ENCODE data around the gene TGM6. TPM values are rescaled to one million over a fixed set of nuclear protein-coding genes. Genes with fewer than 3 reads are reported as not detected.
A peak's percentile ranks its signal among the peaks of the same experiment; 100 is the strongest.

The TGM6 gene
- total RNA-seq, 1 experiment from 2014 or later = not detected

DNA sequence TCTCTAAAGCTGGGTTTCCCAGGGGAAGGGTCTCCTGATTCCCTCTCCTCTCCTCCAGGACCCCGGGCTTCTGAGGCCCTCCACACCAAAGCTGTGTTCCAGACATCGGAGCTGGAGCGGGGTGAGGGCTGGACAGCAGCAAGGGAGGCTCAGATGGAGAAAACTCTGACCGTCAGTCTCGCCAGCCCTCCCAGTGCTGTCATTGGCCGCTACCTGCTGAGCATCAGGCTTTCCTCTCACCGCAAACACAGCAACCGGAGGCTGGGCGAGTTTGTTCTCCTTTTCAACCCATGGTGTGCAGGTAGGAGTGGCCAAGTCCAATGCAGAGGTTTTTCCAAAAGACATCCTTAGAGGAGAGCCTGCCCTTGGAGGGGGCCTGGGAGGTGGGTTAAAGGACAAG, 14.4 kb downstream of the TGM6 start:
- Histone ChIP-seq H3K27ac (ENCODE audit: low read length) (no peak overlapping the region), H3K36me3 (ENCODE audit: insufficient read depth, low read length) (no peaks in the 10 kb centered on the region), H3K4me3 (ENCODE audit: low read length) (no peak overlapping the region), H3K79me2 (ENCODE audit: low read length) (no peaks in the 10 kb centered on the region), H3K9me3 (ENCODE audit: low read length) (no peaks in the 10 kb centered on the region), H4K20me1 (ENCODE audit: insufficient read depth, low read depth, low read length) (no peaks in the 10 kb centered on the region), H3K4me1 (ENCODE audit: low read length) (no peaks in the 10 kb centered on the region), H3K4me2 (ENCODE audit: low read depth, low read length, poor library complexity, severe bottlenecking) (no peak overlapping the region), H3K9ac (ENCODE audit: low read length) (no peak overlapping the region), H3K9me2 (replicated peaks; ENCODE audit: insufficient read depth, low read length) (no peaks in the 10 kb centered on the region), H3K27me3 (ENCODE audit: low read length) (no peaks in the 10 kb centered on the region), H2AFZ (ENCODE audit: low read length) (no peak overlapping the region)
- DNase-seq = no peak

DNA sequence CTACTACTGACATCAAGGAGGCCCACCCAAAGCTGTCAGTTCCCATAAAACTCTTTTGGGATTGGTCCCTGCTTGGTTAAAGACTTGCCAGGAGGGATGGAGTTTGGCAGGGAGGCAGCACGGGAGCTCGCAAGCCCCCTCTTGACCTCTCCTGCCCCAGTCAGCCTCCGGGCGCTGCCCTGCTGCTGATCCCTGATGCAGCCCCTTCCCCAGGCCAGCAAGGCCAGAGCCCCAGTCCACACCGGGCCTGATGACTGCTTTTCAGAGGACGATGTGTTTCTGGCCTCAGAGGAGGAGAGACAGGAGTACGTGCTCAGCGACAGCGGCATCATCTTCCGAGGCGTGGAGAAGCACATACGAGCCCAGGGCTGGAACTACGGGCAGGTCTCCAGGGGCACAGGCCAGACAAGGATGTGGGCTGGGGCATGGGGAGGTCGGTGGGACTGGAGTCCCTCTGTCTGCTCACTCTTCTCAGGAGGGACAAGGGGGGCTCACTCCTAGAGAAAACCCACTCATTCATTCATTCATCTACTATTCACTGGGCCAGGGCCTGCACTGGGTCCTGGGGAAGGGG, 15.6 kb downstream of the TGM6 start:
- H3K27ac ChIP-seq (ENCODE audit: low read length) = no peak overlapping the region
- H3K9me2 ChIP-seq (replicated peaks; ENCODE audit: insufficient read depth, low read length) = no peaks in the 10 kb centered on the region
- no peaks in the 10 kb centered on the region for H3K9me3 ChIP-seq (ENCODE audit: low read length)
- H3K9ac ChIP-seq (ENCODE audit: low read length) = no peak overlapping the region
- no peaks in the 10 kb centered on the region for H3K27me3 ChIP-seq (ENCODE audit: low read length)
- H3K36me3 ChIP-seq (ENCODE audit: insufficient read depth, low read length) = no peaks in the 10 kb centered on the region
- H3K79me2 ChIP-seq (ENCODE audit: low read length) = no peaks in the 10 kb centered on the region
- DNase-seq = no peak
- H3K4me1 ChIP-seq (ENCODE audit: low read length) = no peaks in the 10 kb centered on the region
- H3K4me3 ChIP-seq (ENCODE audit: low read length) = no peak overlapping the region
- no peaks in the 10 kb centered on the region for H4K20me1 ChIP-seq (ENCODE audit: insufficient read depth, low read depth, low read length)
- no peak overlapping the region for H2AFZ ChIP-seq (ENCODE audit: low read length)
- no peak overlapping the region for H3K4me2 ChIP-seq (ENCODE audit: low read depth, low read length, poor library complexity, severe bottlenecking)

DNA sequence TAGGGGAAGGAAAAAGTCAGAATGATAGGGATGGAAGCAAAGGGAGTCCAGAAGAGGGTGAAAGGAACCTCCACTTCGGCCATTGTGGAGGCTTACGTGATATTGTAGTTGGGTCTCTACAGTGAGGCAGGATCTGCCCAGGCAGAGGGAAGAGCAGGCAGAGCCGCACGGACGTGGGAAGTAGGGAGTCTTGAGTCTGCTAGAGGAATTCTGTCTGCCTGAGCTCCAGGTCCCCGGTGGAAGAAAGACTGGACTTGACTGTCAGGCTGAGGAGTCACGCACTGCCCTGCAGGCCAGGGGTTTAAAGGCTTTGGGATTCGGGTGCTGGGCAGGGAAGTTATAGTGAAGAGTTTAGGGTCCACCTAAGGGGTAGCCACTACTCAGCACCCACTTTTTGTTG, 16.4 kb downstream of the TGM6 start:
- Histone ChIP-seq H2AFZ (ENCODE audit: low read length) (no peak overlapping the region), H3K4me2 (ENCODE audit: low read depth, low read length, poor library complexity, severe bottlenecking) (no peak overlapping the region), H3K27me3 (ENCODE audit: low read length) (no peaks in the 10 kb centered on the region), H3K4me1 (ENCODE audit: low read length) (no peaks in the 10 kb centered on the region), H3K9ac (ENCODE audit: low read length) (no peak overlapping the region), H3K27ac (ENCODE audit: low read length) (no peak overlapping the region), H4K20me1 (ENCODE audit: insufficient read depth, low read depth, low read length) (no peaks in the 10 kb centered on the region), H3K79me2 (ENCODE audit: low read length) (no peaks in the 10 kb centered on the region), H3K4me3 (ENCODE audit: low read length) (no peak overlapping the region), H3K9me3 (ENCODE audit: low read length) (no peaks in the 10 kb centered on the region), H3K9me2 (replicated peaks; ENCODE audit: insufficient read depth, low read length) (no peaks in the 10 kb centered on the region), H3K36me3 (ENCODE audit: insufficient read depth, low read length) (no peaks in the 10 kb centered on the region)
- DNase-seq = no peak

DNA sequence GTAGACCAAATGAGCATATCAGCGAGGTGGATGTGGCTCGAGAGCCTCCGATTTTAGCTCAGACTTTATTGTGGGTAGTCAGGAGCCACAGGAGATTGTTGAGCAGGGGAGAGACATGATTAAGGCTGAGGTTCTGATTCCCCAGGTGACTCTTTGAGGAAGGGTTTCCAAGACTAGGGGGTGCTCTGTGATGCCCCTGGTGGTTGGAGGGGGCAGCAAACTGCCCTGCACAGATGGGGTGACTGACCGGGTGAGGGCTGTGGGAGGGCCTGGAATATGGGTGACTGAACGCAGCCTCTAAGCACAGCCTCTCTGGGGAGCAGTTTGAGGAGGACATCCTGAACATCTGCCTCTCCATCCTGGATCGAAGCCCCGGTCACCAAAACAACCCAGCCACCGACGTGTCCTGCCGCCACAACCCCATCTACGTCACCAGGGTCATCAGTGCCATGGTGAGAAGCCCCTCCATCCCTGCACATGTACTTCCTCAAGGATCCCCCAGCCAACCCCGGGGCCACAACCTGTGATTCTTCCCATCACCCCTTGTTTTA, 17.0 kb downstream of the TGM6 start:
- H3K27ac ChIP-seq (ENCODE audit: low read length) = no peak overlapping the region
- H3K9me3 ChIP-seq (ENCODE audit: low read length) = no peaks in the 10 kb centered on the region
- no peaks in the 10 kb centered on the region for H3K9me2 ChIP-seq (replicated peaks; ENCODE audit: insufficient read depth, low read length)
- H2AFZ ChIP-seq (ENCODE audit: low read length) = no peak overlapping the region
- no peaks in the 10 kb centered on the region for H3K79me2 ChIP-seq (ENCODE audit: low read length)
- H3K4me1 ChIP-seq (ENCODE audit: low read length) = no peaks in the 10 kb centered on the region
- no peak overlapping the region for H3K4me3 ChIP-seq (ENCODE audit: low read length)
- no peak overlapping the region for H3K4me2 ChIP-seq (ENCODE audit: low read depth, low read length, poor library complexity, severe bottlenecking)
- no peaks in the 10 kb centered on the region for H3K36me3 ChIP-seq (ENCODE audit: insufficient read depth, low read length)
- no peaks in the 10 kb centered on the region for H3K27me3 ChIP-seq (ENCODE audit: low read length)
- H3K9ac ChIP-seq (ENCODE audit: low read length) = no peak overlapping the region
- no peak for DNase-seq
- H4K20me1 ChIP-seq (ENCODE audit: insufficient read depth, low read depth, low read length) = no peaks in the 10 kb centered on the region

DNA sequence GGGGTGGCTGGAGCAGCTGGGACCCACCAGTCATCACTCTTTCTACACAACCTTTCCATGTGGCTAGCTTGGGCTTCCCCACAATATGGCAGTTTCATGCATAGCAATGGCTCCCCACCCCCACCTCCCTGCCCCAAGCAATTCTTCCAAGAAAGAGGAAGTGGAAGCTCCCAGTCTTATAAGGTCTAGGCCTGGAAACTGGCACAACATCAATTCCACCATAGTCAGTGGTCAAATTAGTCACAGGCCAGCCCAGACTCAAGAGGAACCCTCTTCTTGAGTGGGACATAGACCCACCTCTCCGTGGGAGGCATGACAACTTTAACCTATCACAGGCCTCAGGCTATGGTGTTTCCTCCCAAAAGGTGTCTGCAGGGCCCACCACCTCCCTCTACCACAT, 17.7 kb downstream of the TGM6 start:
- Histone ChIP-seq H3K9me2 (replicated peaks; ENCODE audit: insufficient read depth, low read length) (no peaks in the 10 kb centered on the region), H3K9ac (ENCODE audit: low read length) (no peak overlapping the region), H3K4me1 (ENCODE audit: low read length) (no peaks in the 10 kb centered on the region), H2AFZ (ENCODE audit: low read length) (no peak overlapping the region), H3K9me3 (ENCODE audit: low read length) (no peaks in the 10 kb centered on the region), H4K20me1 (ENCODE audit: insufficient read depth, low read depth, low read length) (no peaks in the 10 kb centered on the region), H3K27me3 (ENCODE audit: low read length) (no peaks in the 10 kb centered on the region), H3K4me3 (ENCODE audit: low read length) (no peak overlapping the region), H3K4me2 (ENCODE audit: low read depth, low read length, poor library complexity, severe bottlenecking) (no peak overlapping the region), H3K27ac (ENCODE audit: low read length) (no peak overlapping the region), H3K79me2 (ENCODE audit: low read length) (no peaks in the 10 kb centered on the region), H3K36me3 (ENCODE audit: insufficient read depth, low read length) (no peaks in the 10 kb centered on the region)
- DNase-seq = no peak

DNA sequence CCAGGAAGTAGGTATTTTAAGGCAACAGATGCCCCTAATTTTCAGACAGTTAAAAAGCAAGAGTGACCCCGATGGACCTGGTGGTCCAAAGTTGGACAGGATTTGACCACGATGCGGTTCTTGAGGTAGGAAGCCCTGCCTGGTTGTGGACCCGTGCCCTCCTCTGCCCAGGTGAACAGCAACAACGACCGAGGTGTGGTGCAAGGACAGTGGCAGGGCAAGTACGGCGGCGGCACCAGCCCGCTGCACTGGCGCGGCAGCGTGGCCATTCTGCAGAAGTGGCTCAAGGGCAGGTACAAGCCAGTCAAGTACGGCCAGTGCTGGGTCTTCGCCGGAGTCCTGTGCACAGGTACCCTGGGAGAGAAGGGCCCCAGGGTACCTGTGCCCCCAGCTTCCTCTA, 18.7 kb downstream of the TGM6 start:
- Histone ChIP-seq H3K79me2 (ENCODE audit: low read length) (no peaks in the 10 kb centered on the region), H3K36me3 (ENCODE audit: insufficient read depth, low read length) (no peaks in the 10 kb centered on the region), H3K27ac (ENCODE audit: low read length) (no peak overlapping the region), H4K20me1 (ENCODE audit: insufficient read depth, low read depth, low read length) (no peaks in the 10 kb centered on the region), H3K9ac (ENCODE audit: low read length) (no peak overlapping the region), H3K4me2 (ENCODE audit: low read depth, low read length, poor library complexity, severe bottlenecking) (no peak overlapping the region), H3K4me1 (ENCODE audit: low read length) (no peaks in the 10 kb centered on the region), H2AFZ (ENCODE audit: low read length) (no peak overlapping the region), H3K9me3 (ENCODE audit: low read length) (no peaks in the 10 kb centered on the region), H3K27me3 (ENCODE audit: low read length) (no peaks in the 10 kb centered on the region), H3K4me3 (ENCODE audit: low read length) (no peak overlapping the region), H3K9me2 (replicated peaks; ENCODE audit: insufficient read depth, low read length) (no peaks in the 10 kb centered on the region)
- DNase-seq = no peak

DNA sequence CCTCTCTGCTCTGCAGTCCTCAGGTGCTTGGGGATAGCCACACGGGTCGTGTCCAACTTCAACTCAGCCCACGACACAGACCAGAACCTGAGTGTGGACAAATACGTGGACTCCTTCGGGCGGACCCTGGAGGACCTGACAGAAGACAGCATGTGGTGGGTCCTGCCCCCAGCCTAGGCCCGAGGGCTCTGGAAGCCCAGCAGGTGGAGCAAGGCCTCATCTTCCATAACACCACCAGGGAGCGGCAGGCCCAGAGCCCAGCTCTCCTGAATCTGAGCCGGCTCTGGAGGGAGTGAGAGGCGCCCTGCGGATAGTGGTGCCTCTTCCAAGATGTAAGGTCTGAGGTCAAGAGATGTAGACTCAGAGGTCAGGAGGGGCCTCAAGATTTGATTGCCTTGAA, 19.6 kb downstream of the TGM6 start:
- H3K9me2 ChIP-seq (replicated peaks; ENCODE audit: insufficient read depth, low read length) = no peaks in the 10 kb centered on the region
- no peak overlapping the region for H3K9ac ChIP-seq (ENCODE audit: low read length)
- H3K4me1 ChIP-seq (ENCODE audit: low read length) = no peaks in the 10 kb centered on the region
- no peak overlapping the region for H3K4me3 ChIP-seq (ENCODE audit: low read length)
- H3K4me2 ChIP-seq (ENCODE audit: low read depth, low read length, poor library complexity, severe bottlenecking) = no peak overlapping the region
- H3K9me3 ChIP-seq (ENCODE audit: low read length) = peaks cover 4% of the 10 kb centered on the region; the same call in 1 of the 2 replicates
- no peaks in the 10 kb centered on the region for H3K27me3 ChIP-seq (ENCODE audit: low read length)
- no peaks in the 10 kb centered on the region for H3K79me2 ChIP-seq (ENCODE audit: low read length)
- H3K36me3 ChIP-seq (ENCODE audit: insufficient read depth, low read length) = no peaks in the 10 kb centered on the region
- H3K27ac ChIP-seq (ENCODE audit: low read length) = no peak overlapping the region
- DNase-seq = no peak
- H2AFZ ChIP-seq (ENCODE audit: low read length) = no peak overlapping the region
- H4K20me1 ChIP-seq (ENCODE audit: insufficient read depth, low read depth, low read length) = no peaks in the 10 kb centered on the region

DNA sequence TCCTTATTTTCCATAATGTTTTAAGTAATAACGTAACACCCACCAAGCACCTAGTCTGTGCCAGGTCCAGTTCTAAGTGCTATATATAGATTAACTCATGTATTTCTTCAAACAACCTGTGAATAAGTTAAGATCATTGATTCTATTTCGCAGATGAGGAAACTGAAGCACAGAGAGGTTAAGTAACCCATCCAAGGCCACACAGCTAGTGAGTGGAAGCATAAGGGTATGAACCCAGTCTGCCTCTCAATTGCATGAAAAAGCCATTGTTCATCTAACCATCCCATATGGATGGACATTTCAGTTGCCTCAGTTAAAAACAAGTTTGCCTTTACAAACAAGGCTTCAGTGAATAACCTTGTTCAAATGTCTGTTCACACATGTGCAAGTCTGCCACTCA, 20.8 kb downstream of the TGM6 start:
- Histone ChIP-seq H3K27ac (ENCODE audit: low read length) (no peak overlapping the region), H3K9me2 (replicated peaks; ENCODE audit: insufficient read depth, low read length) (no peaks in the 10 kb centered on the region), H4K20me1 (ENCODE audit: insufficient read depth, low read depth, low read length) (no peaks in the 10 kb centered on the region), H3K79me2 (ENCODE audit: low read length) (no peaks in the 10 kb centered on the region), H3K27me3 (ENCODE audit: low read length) (no peaks in the 10 kb centered on the region), H3K4me1 (ENCODE audit: low read length) (no peaks in the 10 kb centered on the region), H3K4me3 (ENCODE audit: low read length) (no peak overlapping the region), H3K9me3 (ENCODE audit: low read length) (peaks cover 5% of the 10 kb centered on the region; the same call in 1 of the 2 replicates), H3K9ac (ENCODE audit: low read length) (no peak overlapping the region), H3K4me2 (ENCODE audit: low read depth, low read length, poor library complexity, severe bottlenecking) (no peak overlapping the region), H3K36me3 (ENCODE audit: insufficient read depth, low read length) (no peaks in the 10 kb centered on the region), H2AFZ (ENCODE audit: low read length) (no peak overlapping the region)
- DNase-seq = peak; percentile 17
